Inferior parietal cortex (tissue), 1 donor: Measurements from ENCODE around the gene USF1.
"Not testable (repeated sequence)": the region's sequence is repeated elsewhere in the genome, so short reads cannot be mapped to it uniquely, and the experiment has no call there.

Experiments
- DNase-seq: peaks from one replicate; pipeline ENCODE4 v3.0.0-alpha.2; 2016; ENCODE audit errors: extremely low spot score

The USF1 gene

DNA sequence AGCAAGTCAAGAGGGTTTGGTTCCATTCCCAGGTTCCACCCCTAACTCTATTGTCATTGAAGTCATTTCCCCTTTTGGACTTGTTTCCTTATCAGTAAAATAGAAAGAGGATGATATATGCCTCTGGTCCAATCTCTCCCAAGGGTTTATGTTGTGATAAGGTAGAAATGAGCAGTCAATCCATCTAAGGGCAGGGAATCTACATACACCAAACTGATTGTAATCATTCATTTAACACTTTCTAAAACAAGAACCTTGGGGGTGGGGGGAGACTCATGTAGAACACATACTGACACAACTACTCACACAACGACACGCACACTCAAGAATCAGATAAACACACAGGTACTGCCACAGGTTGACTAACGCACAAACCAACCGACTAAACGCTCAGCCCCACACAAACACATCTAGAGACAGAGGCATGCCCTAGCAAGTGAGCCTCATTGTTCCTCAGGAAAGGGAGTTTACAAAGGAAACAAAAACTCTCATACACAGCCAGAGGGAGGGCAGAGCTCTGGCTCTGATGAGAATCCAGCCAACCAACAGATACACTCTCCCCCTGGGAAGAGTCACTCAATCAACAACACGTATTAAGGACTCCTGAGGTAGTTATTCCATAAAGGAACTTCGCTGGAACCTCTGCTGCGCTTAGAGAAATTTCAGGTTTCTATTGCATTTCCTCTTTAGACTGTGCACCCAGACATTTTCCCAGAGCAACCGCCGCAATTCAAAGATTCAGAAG is 25.9 kb downstream of the USF1 start:
- no peak for DNase-seq

- DNase-seq = not testable (repeated sequence)
Observed at GRCh38 chr1:161019111-161019660, 26.6 kb downstream of the USF1 start.

DNA sequence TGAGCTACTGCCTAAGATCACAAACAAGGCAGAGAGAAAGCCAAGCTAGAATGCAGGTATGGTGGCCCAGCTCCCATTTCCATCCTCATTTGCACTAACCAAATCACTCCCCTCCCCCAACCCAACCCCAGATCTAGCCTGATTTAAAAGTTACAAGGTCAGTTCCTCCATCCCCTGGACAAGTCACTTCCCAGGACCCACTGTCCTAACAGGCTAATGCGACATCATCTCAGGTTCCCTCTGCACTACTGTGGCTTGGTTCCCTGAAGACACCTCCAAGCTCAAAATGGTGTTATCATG is 27.2 kb downstream of the USF1 start:
- DNase-seq = no peak

DNA sequence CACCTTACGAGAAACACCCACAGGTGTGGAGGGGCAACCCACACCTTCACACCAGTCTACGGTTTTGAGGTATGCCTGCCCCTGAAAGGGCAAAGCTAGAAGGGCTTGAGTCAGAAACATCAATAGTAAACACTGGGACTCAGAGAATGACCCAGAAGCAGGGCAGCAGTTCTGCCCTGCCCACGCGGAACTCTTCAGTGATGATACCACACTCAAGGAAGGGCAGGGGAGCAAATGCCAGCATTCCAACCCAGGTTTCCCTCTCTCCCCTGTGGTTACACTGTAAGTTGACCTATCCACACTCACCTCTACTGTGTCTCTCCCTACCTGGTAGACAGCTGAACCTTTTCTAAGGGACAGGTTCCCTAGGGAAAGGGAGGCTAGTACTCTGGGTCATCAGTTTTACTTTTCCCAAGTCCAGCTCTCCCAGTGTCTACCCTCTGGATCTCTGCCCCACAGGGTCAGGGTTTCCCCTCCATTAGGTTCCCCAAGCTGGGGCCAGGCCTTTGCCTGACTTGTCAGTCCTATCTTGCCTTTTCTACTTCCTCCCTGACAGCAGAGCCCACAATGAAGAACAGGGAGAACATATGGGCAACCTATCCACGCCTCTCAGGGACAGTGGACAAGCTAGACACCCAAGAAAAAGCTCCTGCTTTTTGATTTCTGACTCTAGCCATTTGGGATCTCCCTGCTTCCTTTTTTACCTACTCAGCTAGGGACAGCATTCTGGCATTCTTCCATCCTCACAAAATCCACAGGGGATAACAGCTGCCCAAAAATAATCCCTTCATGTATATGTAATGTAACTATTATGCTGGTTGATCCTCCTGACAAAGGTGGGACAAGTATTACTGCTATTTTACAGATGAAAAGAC is 27.8 kb downstream of the USF1 start:
- DNase-seq = no peak

DNA sequence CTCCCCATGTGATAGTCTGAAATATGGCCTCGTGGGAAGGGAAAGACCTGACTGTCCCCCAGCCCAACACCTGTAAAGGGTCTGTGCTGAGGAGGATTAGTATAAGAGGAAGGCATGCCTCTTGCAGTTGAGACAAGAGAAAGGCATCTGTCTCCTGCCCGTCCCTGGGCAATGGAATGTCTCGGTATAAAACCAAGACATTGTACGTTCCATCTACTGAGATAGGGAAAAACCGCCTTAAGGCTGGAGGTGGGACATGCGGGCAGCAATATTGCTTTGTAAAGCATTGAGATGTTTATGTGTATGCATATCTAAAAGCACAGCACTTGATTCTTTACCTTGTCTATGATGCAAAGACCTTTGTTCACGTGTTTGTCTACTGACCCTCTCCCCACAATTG is 28.6 kb downstream of the USF1 start:
- DNase-seq = not testable (repeated sequence)

GRCh38 chr1:161016683-161017082 is 29.1 kb downstream of the USF1 start:
- not testable (repeated sequence) for DNase-seq

- DNase-seq = peak; percentile 42
Observed at GRCh38 chr1:161013488-161014230, 32.1 kb downstream of the USF1 start.

DNA sequence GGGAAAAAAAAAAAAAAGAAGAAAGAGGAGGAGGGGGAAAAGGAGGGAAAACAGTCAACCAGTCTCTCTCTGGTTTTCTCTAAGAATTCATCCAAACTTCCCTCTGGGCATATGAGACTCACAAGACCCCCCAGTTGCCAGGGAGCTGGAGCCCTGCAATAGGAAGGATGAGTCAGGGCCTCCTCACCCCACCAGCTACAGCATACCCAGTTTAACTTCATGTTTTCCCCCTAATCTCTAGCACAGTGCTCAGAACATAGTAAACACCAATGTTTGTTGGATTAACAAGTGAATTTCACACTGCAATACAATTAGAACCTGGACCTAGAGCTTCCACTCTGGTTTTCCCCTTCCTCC is 32.7 kb downstream of the USF1 start:
- DNase-seq = no peak

DNA sequence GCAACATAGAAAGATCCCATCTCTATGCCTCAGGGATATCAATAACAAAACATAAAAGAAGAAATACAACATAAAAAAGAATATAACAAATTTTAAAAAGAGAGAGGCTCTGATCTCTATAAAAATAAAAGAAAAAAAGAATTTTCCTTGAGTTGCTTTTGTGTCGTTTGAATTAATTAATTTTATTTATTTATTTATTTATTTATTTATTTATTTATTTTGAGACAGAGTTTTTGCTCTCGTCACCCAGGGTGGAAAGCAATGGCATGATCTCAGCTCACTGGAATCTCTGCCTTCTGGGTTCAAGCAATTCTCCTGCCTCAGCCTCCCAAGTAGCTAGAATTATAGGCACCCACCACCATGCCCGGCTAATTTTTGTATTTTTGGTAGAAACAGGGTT is 33.4 kb downstream of the USF1 start:
- DNase-seq = no peak

GRCh38 chr1:161009602-161010211 is 36.1 kb downstream of the USF1 start:
- no peak for DNase-seq

DNA sequence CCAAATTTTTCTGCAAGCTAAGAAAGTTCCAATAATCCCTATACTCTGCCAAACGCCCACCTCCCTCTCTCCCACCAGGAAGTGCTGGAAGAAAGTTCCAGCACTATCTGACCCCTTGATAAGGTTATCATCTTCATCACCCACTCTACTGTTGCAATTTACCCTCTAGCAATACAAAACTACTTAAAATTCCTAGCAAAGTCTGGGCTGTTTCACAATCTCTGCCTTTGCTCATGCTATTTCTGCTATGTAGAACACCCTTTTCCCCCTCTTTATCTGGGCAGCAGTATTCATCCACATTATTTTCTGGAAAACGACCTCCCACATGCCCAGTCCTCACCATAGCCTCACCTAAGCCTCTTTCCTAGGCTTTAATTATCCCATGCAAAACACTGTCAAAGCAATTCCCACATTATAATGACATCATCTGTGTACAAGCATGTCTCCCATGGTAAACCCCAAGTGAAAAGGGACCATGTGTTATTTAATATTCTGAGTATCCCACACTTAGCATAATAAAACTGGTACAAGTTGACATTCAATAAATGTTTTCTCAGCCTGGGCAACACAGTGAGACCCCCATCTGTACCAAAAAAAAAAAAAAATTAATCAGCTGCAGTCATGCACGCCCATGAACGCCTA is 36.8 kb downstream of the USF1 start:
- DNase-seq = no peak

DNA sequence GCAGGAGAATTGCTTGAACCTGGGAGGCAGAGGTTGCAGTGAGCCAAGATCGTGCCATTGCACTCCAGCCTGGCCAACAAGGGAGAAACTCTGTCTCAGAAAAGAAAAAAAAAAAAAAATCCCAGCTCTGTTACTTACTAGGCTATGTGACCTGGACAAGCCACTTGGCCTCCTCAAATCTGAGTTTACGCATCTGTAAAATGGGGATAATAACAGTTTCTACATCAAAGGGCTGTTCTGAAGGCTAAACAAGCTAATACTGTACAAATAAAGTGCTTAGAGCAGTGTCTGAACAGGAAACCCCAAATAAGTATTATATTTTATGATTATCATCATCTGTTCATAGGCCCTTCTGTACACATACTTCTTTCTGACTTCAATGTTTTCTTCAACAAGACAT is 38.4 kb downstream of the USF1 start:
- no peak for DNase-seq

- no peak for DNase-seq
Observed at GRCh38 chr1:161006563-161006962, 39.2 kb downstream of the USF1 start.

- DNase-seq = no peak
Observed at GRCh38 chr1:161001525-161001924, 44.3 kb downstream of the USF1 start.

DNA sequence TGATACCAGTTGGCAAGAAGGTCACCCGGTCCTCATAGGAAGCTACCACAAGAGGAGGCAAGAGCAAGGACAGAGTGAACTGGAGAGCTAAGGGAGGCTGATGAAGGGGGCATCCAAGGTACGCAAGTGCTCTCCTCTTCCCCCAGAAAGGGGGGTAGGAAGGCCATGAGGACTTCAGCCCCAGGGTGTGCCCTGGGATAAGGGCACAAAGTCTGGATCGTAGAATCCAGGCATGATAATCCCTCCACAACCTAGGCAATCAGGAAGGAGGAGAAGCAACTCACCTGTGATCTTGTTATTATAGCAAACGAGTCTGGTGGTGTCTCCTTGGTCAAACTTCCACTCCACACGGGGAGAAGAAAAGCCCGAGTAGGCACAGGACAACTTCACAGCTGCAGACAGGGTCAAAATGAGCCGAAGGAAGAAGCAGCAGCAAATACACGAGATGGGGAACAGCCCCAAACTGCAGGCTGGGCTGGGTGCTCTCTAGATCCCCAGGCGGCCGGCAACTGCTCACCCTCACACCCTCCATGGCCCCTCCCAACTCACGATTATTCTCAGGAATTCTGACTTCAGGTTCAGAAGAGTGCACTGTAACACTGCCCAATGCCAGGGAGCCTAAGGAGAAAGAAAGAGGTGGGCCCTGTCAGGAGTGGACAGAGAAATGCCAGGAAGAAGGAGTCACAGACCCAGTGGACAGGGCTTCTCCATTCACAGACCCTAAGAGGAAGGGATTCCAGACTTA is 44.9 kb downstream of the USF1 start:
- DNase-seq = no peak

- no peak for DNase-seq
Observed at GRCh38 chr1:160999376-160999775, 46.4 kb downstream of the USF1 start.

DNA sequence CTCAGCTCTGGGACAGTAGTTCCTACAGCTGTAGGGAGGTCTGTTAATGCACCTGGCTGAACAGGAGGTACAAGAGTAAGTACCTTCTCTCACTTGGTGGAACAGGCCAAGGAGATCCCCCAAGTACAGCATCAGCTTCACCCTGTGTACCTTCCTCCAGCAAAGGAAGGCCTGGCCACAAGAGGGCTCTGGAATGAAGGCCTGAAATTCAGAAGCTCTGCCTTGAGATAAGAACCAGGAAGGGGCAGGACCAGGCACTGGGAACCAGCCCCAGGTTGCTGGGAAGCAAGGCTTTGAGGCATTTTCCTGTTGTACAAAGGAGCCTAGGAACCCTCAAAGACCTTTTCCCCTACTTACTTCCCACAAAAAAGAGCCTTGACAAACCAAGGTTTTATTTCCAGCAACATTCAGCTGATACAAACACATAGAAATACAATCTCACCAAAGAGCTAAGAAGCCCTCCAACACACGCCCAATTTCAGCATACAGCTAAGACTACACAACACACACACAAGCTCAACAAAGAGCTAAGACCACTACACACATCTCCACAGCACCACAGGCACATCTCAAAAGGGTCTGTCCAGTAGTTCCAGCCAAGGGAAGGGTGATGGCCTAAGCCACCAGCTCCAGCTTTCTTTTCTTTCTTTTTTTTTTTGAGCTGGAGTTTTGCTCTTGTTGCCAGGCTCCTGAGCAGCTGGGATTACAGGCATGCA is 48.3 kb downstream of the USF1 start:
- peak; percentile 55 for DNase-seq

DNA sequence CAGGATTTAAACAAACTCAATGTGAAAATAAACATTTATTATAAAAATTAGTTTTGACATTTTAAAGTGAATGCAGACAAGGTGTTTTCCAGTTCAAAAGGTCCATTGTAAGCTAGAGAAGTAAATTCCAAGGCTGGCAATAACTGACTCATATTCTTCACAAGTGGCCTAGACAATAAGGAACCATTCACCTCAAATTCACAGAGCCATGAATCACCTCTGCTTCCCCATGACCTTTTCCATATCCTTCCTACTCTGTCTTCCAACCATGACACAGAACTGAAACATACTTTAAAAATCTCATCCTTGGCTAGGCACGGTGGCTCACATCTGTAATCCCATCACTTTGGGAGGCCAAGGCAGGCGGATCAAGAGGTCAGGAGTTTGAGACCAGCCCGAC is 49.6 kb downstream of the USF1 start:
- no peak for DNase-seq

DNA sequence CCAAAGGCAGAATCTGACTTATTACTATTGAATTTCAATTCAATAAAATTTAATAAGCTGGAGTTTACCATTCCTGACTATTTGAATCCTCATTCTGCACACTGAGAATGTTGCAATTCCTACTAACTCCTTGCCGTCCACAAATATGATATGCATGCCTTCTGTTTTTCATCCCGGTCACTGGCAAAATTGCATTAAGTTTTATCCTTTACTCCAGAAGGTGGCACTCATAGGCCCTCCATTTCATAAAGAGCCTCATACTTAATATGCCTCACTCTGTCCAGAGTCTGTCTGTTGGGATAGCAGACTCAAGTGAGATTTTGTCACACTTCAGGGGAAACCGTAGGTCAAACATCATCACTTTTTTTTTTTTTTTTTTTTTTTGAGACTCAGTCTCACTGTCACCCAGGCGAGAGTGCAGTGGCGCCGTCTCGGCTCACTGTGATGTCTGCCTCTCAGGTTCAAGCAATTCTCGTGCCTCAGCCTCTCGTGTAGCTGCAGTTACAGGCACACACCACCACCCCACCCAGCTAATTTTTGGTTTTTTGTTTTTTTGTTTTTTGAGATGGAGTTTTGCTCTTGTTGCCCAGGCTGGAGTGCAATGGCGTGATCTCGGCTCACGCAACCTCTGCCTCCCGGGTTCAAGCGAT is 52.1 kb downstream of the USF1 start:
- no peak for DNase-seq

DNA sequence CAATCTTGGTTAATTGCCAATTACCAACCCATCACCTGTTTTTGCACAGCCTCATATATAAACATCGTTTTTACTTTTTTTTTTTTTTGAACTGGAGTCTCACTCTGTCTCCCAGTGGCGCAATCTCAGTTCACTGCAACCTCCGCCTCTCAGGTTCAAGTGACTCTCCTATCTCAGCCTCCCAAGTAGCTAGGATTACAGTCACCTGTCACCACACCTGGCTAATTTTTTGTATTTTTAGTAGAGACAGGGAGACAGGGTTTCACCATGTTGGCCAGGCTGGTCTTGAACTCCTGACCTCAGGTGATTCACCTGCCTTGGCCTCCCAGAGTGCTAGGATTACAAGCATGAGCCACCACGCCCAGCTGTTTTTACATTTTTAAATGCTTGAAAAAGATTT is 53.7 kb downstream of the USF1 start:
- DNase-seq = not testable (repeated sequence)
